ENCODE results near the gene GPR45.

GPR45 gene

DNA sequence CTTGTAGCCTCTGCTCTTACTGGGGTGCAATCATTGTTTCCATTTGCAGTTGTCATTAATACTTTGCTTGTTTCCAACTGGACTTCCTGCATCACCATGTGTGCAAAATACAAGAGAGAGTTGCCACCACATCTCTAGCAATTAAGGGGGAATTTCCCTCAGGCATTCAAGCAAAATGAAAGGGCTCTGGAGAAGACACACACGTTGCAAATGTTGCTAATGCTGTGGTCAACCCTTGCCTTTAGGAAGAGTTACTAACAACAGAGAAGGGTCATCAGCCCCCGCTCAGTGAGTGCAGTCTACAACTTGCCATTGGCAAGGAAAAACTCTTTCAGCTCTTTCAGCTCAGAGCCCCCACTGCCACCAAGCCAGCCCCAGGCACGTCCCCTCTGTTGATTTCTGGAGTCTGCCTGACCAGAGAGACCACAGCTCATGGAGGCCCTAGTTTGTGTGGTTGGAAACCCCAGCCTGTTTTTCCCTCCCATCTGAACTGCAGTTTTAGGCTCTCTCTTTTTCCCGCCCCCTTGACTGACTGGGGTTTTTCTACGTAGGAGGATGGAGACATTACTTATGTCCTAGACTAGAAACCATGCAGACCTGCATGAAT lies 25.9 kb upstream of the GPR45 start:
- Histone ChIP-seq H3K4me2 (ENCODE audit: insufficient read depth, low read length) (no peak overlapping the region), H4K20me1 (ENCODE audit: insufficient read depth, low read length) (no peaks in the 10 kb centered on the region), H3K27me3 (ENCODE audit: insufficient read depth, low read length, poor library complexity) (peaks cover 4% of the 10 kb centered on the region), H3K79me2 (ENCODE audit: insufficient read depth, low read length) (no peaks in the 10 kb centered on the region), H3K36me3 (ENCODE audit: insufficient read depth, low read length) (no peaks in the 10 kb centered on the region), H3K27ac (ENCODE audit: low read length) (no peak overlapping the region), H3K9me3 (ENCODE audit: insufficient read depth, low read length, severe bottlenecking) (no peaks in the 10 kb centered on the region), H2AFZ (ENCODE audit: low read depth, low read length) (no peak overlapping the region), H3K4me3 (ENCODE audit: low read depth in 1 of 2, low read length in 2 of 2) (no peak overlapping the region), H3K4me1 (ENCODE audit: insufficient read depth, low read length) (no peaks in the 10 kb centered on the region), H3K9ac (ENCODE audit: low read depth, low read length) (no peak overlapping the region)
- no peak for DNase-seq
- ATAC-seq (ENCODE audit: insufficient read depth, low read depth): no peak
- TF ChIP-seq CTCF (IDR thresholded peaks at IDR 0.05; ENCODE audit: borderline replicate concordance, extremely low read depth, low read length, poor library complexity, severe bottlenecking) (no peak), EZH2 (IDR thresholded peaks at IDR 0.05; ENCODE audit: borderline replicate concordance, low read depth, low read length, severe bottlenecking) (no peak)

DNA sequence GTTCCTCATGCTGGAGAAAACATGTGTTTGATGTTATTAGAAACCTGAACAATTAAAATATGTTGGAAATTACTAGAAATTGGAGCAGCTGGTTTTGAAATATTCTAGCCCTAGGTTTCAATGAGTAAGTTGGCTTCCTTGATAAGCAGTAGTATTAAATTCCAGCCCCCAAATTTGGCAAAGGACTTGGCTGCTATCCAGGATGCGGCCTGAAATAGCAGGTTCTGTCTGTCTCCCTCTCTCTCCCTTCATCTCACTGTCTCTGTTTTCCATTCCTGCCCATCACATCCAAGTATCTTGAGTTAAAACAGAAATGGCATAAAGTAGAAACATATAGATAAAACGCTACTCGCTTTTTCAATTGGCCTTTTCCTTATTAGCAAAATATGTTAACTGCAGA lies 20.9 kb upstream of the GPR45 start:
- Histone ChIP-seq H4K20me1 (ENCODE audit: insufficient read depth, low read length) (no peaks in the 10 kb centered on the region), H2AFZ (ENCODE audit: low read depth, low read length) (no peak overlapping the region), H3K27me3 (ENCODE audit: insufficient read depth, low read length, poor library complexity) (peaks cover 4% of the 10 kb centered on the region), H3K27ac (ENCODE audit: low read length) (no peak overlapping the region), H3K9me3 (ENCODE audit: insufficient read depth, low read length, severe bottlenecking) (no peaks in the 10 kb centered on the region), H3K9ac (ENCODE audit: low read depth, low read length) (no peak overlapping the region), H3K36me3 (ENCODE audit: insufficient read depth, low read length) (no peaks in the 10 kb centered on the region), H3K4me2 (ENCODE audit: insufficient read depth, low read length) (no peak overlapping the region), H3K4me3 (ENCODE audit: low read depth in 1 of 2, low read length in 2 of 2) (no peak overlapping the region), H3K79me2 (ENCODE audit: insufficient read depth, low read length) (no peaks in the 10 kb centered on the region), H3K4me1 (ENCODE audit: insufficient read depth, low read length) (no peaks in the 10 kb centered on the region)
- ATAC-seq (ENCODE audit: insufficient read depth, low read depth): no peak
- TF ChIP-seq CTCF (IDR thresholded peaks at IDR 0.05; ENCODE audit: borderline replicate concordance, extremely low read depth, low read length, poor library complexity, severe bottlenecking): no peak
- TF ChIP-seq EZH2 (IDR thresholded peaks at IDR 0.05; ENCODE audit: borderline replicate concordance, low read depth, low read length, severe bottlenecking): no peak
- DNase-seq: no peak

- H3K79me2 ChIP-seq (ENCODE audit: insufficient read depth, low read length): no peaks in the 10 kb centered on the region
- H3K27me3 ChIP-seq (ENCODE audit: insufficient read depth, low read length, poor library complexity): no peaks in the 10 kb centered on the region
- no peaks in the 10 kb centered on the region for H3K4me1 ChIP-seq (ENCODE audit: insufficient read depth, low read length)
- H3K9ac ChIP-seq (ENCODE audit: low read depth, low read length): no peak overlapping the region
- H3K27ac ChIP-seq (ENCODE audit: low read length): no peak overlapping the region
- DNase-seq: no peak
- no peak overlapping the region for H3K4me2 ChIP-seq (ENCODE audit: insufficient read depth, low read length)
- H2AFZ ChIP-seq (ENCODE audit: low read depth, low read length): no peak overlapping the region
- TF ChIP-seq EZH2 (IDR thresholded peaks at IDR 0.05; ENCODE audit: borderline replicate concordance, low read depth, low read length, severe bottlenecking) (no peak), CTCF (IDR thresholded peaks at IDR 0.05; ENCODE audit: borderline replicate concordance, extremely low read depth, low read length, poor library complexity, severe bottlenecking) (no peak)
- H4K20me1 ChIP-seq (ENCODE audit: insufficient read depth, low read length): no peaks in the 10 kb centered on the region
- ATAC-seq (ENCODE audit: insufficient read depth, low read depth): no peak
- no peak overlapping the region for H3K4me3 ChIP-seq (ENCODE audit: low read depth in 1 of 2, low read length in 2 of 2)
- H3K9me3 ChIP-seq (ENCODE audit: insufficient read depth, low read length, severe bottlenecking): no peaks in the 10 kb centered on the region
- H3K36me3 ChIP-seq (ENCODE audit: insufficient read depth, low read length): no peaks in the 10 kb centered on the region
These were observed 17.1 kb upstream of the GPR45 start for GRCh38 chr2:105224444-105224843.

DNA sequence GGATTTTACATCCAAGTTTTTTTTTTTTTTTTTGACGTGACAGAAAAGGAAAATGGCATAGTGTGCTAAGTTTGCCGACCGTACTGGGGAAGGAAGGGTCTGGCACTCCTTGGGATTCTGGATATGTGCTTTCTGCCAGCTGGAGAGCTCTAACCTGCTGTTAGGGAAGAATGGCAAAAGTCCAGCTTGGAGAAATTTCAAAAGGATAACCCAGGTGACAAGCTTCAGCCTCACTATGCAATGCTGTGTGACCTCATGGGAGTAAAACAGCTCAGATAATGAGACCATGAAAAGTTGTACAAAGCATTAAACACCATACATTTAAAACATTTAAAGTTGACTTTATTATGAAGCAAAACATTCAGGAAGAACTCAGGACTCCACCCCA lies 10.3 kb upstream of the GPR45 start:
- no peak for TF ChIP-seq CTCF (IDR thresholded peaks at IDR 0.05; ENCODE audit: borderline replicate concordance, extremely low read depth, low read length, poor library complexity, severe bottlenecking)
- TF ChIP-seq EZH2 (IDR thresholded peaks at IDR 0.05; ENCODE audit: borderline replicate concordance, low read depth, low read length, severe bottlenecking): no peak
- ATAC-seq (ENCODE audit: insufficient read depth, low read depth): no peak

More for the DNA sequence above, 10.3 kb upstream of the GPR45 start:
- Histone ChIP-seq H3K79me2 (ENCODE audit: insufficient read depth, low read length) (no peaks in the 10 kb centered on the region), H3K27me3 (ENCODE audit: insufficient read depth, low read length, poor library complexity) (no peaks in the 10 kb centered on the region), H3K27ac (ENCODE audit: low read length) (no peak overlapping the region), H3K36me3 (ENCODE audit: insufficient read depth, low read length) (no peaks in the 10 kb centered on the region), H3K9me3 (ENCODE audit: insufficient read depth, low read length, severe bottlenecking) (no peaks in the 10 kb centered on the region), H2AFZ (ENCODE audit: low read depth, low read length) (no peak overlapping the region), H3K4me2 (ENCODE audit: insufficient read depth, low read length) (no peak overlapping the region), H3K4me1 (ENCODE audit: insufficient read depth, low read length) (no peaks in the 10 kb centered on the region), H4K20me1 (ENCODE audit: insufficient read depth, low read length) (no peaks in the 10 kb centered on the region), H3K4me3 (ENCODE audit: low read depth in 1 of 2, low read length in 2 of 2) (no peak overlapping the region), H3K9ac (ENCODE audit: low read depth, low read length) (no peak overlapping the region)
- no peak for DNase-seq
